ENCODE measurements around the gene STYXL2. TPM values are rescaled to one million over a fixed set of nuclear protein-coding genes. Genes with fewer than 3 reads are reported as not detected.
A peak's percentile ranks its signal among the peaks of the same experiment; 100 is the strongest.

Gene STYXL2
- total RNA-seq, 8 experiments from 2014 or later = 0.05 to 1.6 (median 0.66) TPM; not detected in 1

GRCh38 chr1:167082511-167083027 lies 11.3 kb upstream of the STYXL2 start:
- Histone ChIP-seq H3K27ac (no peak overlapping the region), H3K4me1 (replicated peaks in 1 of 2) (no peaks in the 10 kb centered on the region), H3K4me3 (no peak overlapping the region)
- WGBS, 10 experiments = 0 to 93% (median 69%) methylated on average over 1 to 10 of the region's 11 CpGs; no CpG with 5 or more reads in 2 of the 10 experiments
- ATAC-seq (replicated peaks in 6 of 8) = peak in 3 of 8 experiments; percentile 20 to 88 (median 56)
- in situ Hi-C loops (cut with MboI; ENCODE audit: low pct_unique_long_range_greater_than_20kb in 2 of 9, low sequenced_read_pairs in 9 of 9, unreplicated experiment in 9 of 9) = loop anchor here in 2 of 9 experiments (10.0 to 25.0 kb wide), 2 partner anchors 130 to 132 kb away; partner anchors contain the start of gene POU2F1 (in 1 of the 2)

DNA sequence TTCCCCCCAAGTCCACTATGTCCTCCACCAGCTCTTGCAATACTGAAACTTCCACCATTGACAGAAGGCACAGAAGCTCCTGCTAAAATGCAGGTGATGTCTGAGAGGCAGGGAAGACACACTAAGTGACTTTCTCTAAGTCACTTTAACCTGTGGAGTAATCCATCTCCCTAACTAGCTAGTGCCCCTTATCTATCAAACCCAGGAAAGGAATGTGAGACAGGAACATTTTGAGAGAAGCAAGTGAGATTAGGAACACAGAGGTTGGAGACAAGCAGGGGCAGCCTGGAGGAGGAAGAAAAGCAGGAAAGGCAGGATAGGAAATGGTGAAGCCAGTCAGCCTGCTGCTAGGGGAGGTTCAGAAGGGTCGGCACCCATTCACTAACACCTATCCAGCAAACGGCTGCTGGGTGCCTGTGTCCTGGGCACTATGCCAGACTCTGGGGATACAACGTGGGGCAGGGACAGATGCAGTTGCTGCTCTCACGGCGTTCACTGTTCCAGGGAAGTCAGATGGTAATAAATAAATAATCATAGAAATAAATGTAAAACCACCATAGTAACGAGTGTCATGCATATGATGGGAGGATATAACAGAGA lies 10.7 kb upstream of the STYXL2 start:
- Histone ChIP-seq H3K4me1 (replicated peaks in 1 of 2) (no peaks in the 10 kb centered on the region), H3K27ac (no peak overlapping the region), H3K4me3 (no peak overlapping the region)
- in situ Hi-C loops (cut with MboI; ENCODE audit: low pct_unique_long_range_greater_than_20kb in 2 of 9, low sequenced_read_pairs in 9 of 9, unreplicated experiment in 9 of 9) = loop anchor here in 2 of 9 experiments (10.0 to 25.0 kb wide), 2 partner anchors 129 to 132 kb away; partner anchors contain the start of gene POU2F1 (in 1 of the 2)
- 20 to 90% (median 74%) methylated on average over 1 to 6 of the region's 6 CpGs for WGBS, 10 experiments
- ATAC-seq (replicated peaks in 6 of 8) = no peak

DNA sequence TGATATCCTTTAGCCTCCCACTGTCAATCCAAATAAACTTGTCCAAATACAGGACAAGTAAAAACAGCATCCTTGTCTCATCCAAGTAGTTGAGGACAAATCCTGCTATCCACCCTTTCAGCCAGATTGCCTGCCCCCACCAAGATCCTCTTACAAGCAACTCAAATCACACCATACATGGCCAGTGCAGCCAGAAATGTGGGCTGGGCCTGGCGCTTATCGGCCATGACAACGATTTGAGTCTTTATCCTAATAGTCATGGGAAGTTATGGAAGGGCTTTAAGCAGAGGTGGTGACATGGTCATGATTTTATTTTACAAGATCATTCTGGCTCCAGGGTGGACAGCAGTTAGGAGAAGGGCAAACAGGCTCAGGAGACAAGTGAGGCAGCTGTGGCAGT lies 10.0 kb upstream of the STYXL2 start:
- Histone ChIP-seq H3K27ac (no peak overlapping the region), H3K4me1 (replicated peaks in 1 of 2) (no peaks in the 10 kb centered on the region), H3K4me3 (no peak overlapping the region)
- WGBS, 10 experiments = 80 to 95% (median 89%) methylated on average over 1 to 3 of the region's 3 CpGs; no CpG with 5 or more reads in 4 of the 10 experiments
- ATAC-seq (replicated peaks in 6 of 8) = no peak
- in situ Hi-C loops (cut with MboI; ENCODE audit: low pct_unique_long_range_greater_than_20kb in 2 of 9, low sequenced_read_pairs in 9 of 9, unreplicated experiment in 9 of 9) = loop anchor here in 2 of 9 experiments (10.0 to 25.0 kb wide), 2 partner anchors 128 to 131 kb away; partner anchors contain the start of gene POU2F1 (in 1 of the 2)

DNA sequence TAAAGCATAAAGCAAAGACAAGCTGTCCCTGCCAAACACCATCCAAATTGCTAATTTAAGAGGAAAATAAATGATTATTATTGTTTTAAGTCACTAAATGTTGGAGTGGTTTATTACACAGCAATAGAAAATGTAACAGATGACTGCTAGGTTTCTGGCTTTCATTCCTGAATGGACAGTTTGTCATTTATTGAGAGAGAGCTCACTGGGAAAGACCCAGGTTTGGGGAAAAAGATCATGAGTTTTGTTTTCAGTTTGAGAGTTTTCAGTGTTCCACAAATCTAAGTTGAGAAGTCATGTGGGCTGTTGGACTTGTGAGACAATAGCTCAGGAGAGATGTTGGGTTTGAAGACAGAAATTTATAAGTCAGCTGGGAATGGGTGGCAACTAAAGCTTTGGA lies 9.1 kb upstream of the STYXL2 start:
- H3K4me1 ChIP-seq (replicated peaks in 1 of 2) = no peaks in the 10 kb centered on the region
- in situ Hi-C loops (cut with MboI; ENCODE audit: low pct_unique_long_range_greater_than_20kb in 2 of 9, low sequenced_read_pairs in 9 of 9, unreplicated experiment in 9 of 9) = loop anchor here in 2 of 9 experiments (10.0 to 25.0 kb wide), 2 partner anchors 128 to 130 kb away; partner anchors contain the start of gene POU2F1 (in 1 of the 2)
- ATAC-seq (replicated peaks in 6 of 8) = no peak
- no peak overlapping the region for H3K27ac ChIP-seq
- H3K4me3 ChIP-seq = no peak overlapping the region

- H3K27ac ChIP-seq = no peak overlapping the region
- H3K4me1 ChIP-seq (replicated peaks in 1 of 2) = no peaks in the 10 kb centered on the region
- in situ Hi-C loops (cut with MboI; ENCODE audit: low pct_unique_long_range_greater_than_20kb in 2 of 9, low sequenced_read_pairs in 9 of 9, unreplicated experiment in 9 of 9) = loop anchor here in 2 of 9 experiments (10.0 to 25.0 kb wide), 2 partner anchors 126 to 129 kb away; partner anchors contain the start of gene POU2F1 (in 1 of the 2)
- no peak for ATAC-seq (replicated peaks in 6 of 8)
- 14 to 94% (median 62%) methylated on average over 1 to 5 of the region's 7 CpGs; no CpG with 5 or more reads in 3 of the 10 experiments for WGBS, 10 experiments
- no peak overlapping the region for H3K4me3 ChIP-seq
Measured at GRCh38 chr1:167086033-167086432, 7.8 kb upstream of the STYXL2 start.

DNA sequence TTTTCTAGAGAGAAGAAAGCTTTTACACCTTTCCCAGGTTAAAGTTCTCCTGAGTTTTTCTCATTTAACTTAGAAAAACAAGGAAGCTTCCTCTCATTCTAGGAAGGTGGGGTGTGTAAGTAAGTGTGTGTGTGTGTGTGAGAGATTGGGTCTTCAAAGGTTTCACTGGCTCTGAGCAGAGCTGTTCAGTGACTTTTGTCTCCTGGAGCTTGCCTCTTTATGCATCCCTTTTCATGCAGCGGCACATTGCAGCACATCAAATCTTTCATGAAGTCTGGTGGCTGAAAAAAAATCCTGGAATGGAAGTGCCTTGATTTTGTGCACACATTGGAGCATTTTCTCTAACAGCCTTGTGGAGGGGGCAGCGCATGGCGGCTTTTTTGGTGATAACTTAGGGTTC lies 7.1 kb upstream of the STYXL2 start:
- ATAC-seq (replicated peaks in 6 of 8) = no peak
- H3K27ac ChIP-seq = no peak overlapping the region
- no peak overlapping the region for H3K4me3 ChIP-seq
- in situ Hi-C loops (cut with MboI; ENCODE audit: low pct_unique_long_range_greater_than_20kb in 2 of 9, low sequenced_read_pairs in 9 of 9, unreplicated experiment in 9 of 9) = loop anchor here in 2 of 9 experiments (10.0 to 25.0 kb wide), 2 partner anchors 126 to 128 kb away; partner anchors contain the start of gene POU2F1 (in 1 of the 2)
- H3K4me1 ChIP-seq (replicated peaks in 1 of 2) = no peaks in the 10 kb centered on the region
- 40 to 100% (median 74%) methylated on average over 1 to 3 of the region's 3 CpGs; no CpG with 5 or more reads in 4 of the 10 experiments for WGBS, 10 experiments

DNA sequence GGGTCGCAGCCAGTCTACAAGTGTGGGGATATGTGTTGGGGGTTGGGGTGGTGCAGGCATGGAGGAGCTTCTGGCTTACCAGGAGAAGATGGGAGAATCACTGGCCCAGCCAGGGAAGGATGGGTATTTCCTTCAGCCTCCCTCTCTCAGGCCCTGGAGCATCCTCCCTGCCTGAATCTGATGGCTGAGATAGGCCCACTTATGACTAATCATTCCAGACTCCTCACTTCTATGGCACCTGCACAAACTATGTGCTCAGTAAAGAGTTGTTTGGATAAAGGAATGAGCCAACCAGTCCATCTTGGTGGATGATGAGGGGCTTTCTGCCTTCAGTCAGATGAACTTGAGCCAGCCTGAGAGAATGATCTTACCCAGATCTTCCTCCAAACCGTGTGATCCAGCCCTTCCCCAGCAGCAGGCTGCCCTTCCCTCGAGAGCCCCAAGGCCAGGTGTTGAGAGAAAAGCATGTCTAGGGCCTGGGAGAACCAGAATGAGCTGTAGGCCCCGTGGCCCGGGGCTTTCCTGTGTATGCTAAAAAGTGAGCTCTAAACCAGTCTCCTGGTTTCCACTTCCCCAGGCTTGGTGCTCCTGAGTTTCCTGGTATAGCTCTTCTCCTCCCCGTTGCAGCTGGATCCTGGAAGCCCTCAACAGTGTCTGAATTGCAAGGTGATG lies 5.0 kb upstream of the STYXL2 start:
- H3K4me1 ChIP-seq (replicated peaks in 1 of 2) = no peaks in the 10 kb centered on the region
- ATAC-seq (replicated peaks in 6 of 8) = peak in 1 of 8 experiments; percentile 18
- H3K4me3 ChIP-seq = no peak overlapping the region
- no peak overlapping the region for H3K27ac ChIP-seq
- WGBS, 10 experiments = 6 to 100% (median 60%) methylated on average over 1 to 5 of the region's 6 CpGs; no CpG with 5 or more reads in 3 of the 10 experiments
- in situ Hi-C loops (cut with MboI; ENCODE audit: low pct_unique_long_range_greater_than_20kb in 2 of 9, low sequenced_read_pairs in 9 of 9, unreplicated experiment in 9 of 9) = loop anchor here in 2 of 9 experiments (10.0 to 25.0 kb wide), 2 partner anchors 123 to 126 kb away; partner anchors contain the start of gene POU2F1 (in 1 of the 2)

GRCh38 chr1:167089939-167090313 lies 3.9 kb upstream of the STYXL2 start:
- ATAC-seq (replicated peaks in 6 of 8) = peak in 3 of 8 experiments; percentile 54 to 75 (median 67)
- Histone ChIP-seq H3K27ac (no peak overlapping the region), H3K4me1 (replicated peaks in 1 of 2) (no peaks in the 10 kb centered on the region), H3K4me3 (no peak overlapping the region)
- in situ Hi-C loops (cut with MboI; ENCODE audit: low pct_unique_long_range_greater_than_20kb in 2 of 9, low sequenced_read_pairs in 9 of 9, unreplicated experiment in 9 of 9) = loop anchor here in 2 of 9 experiments (10.0 to 25.0 kb wide), 2 partner anchors 122 to 125 kb away; partner anchors contain the start of gene POU2F1 (in 1 of the 2)
- 0 to 100% (median 30%) methylated on average over 1 to 2 of the region's 2 CpGs; no CpG with 5 or more reads in 2 of the 10 experiments for WGBS, 10 experiments

GRCh38 chr1:167090314-167090942 lies 3.4 kb upstream of the STYXL2 start, which contains the start of gene GPA33:
Gene GPA33 (minus strand): TSS chr1:167090377. CDS start chr1:167090287, 90 bp downstream.
- 50 to 100% (median 100%) methylated on average over 1 of the region's 1 CpG; no CpG with 5 or more reads in 1 of the 10 experiments for WGBS, 10 experiments
- ATAC-seq (replicated peaks in 6 of 8) = peak in 2 of 8 experiments; percentile 34 to 71
- Histone ChIP-seq H3K4me1 (replicated peaks in 1 of 2) (no peaks in the 10 kb centered on the region), H3K27ac (no peak within 1 kb of the TSS), H3K4me3 (no peak within 1 kb of the TSS)
- in situ Hi-C loops (cut with MboI; ENCODE audit: low pct_unique_long_range_greater_than_20kb in 2 of 9, low sequenced_read_pairs in 9 of 9, unreplicated experiment in 9 of 9) = loop anchor here in 1 of 9 experiments (25.0 kb wide), 1 partner anchor 122 kb away; the partner anchor contains the start of gene POU2F1

DNA sequence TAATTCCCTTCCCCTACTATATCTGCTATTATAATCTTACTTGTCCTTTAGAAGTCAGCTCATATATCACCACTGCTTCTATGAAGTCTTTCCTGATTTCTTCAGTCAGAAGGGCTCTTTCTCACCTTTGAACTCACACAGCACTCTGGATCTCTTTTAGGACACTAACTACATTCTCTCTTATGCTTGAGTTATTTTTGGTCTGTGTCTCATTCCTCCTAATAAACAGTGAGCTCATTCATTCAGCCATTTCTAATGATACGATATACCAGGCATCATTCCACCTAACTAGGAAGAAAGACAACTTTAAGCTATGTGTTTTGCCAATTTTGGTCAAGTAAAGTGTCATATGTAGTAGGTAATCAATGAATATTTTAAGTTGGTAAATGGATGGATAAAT lies 1.2 kb upstream of the STYXL2 start:
- WGBS, 10 experiments = 22 to 100% (median 94%) methylated on average over 1 of the region's 1 CpG; no CpG with 5 or more reads in 2 of the 10 experiments
- H3K4me3 ChIP-seq = no peak overlapping the region
- no peak overlapping the region for H3K27ac ChIP-seq
- H3K4me1 ChIP-seq (replicated peaks in 1 of 2) = no peaks in the 10 kb centered on the region
- ATAC-seq (replicated peaks in 6 of 8) = no peak
- in situ Hi-C loops (cut with MboI; ENCODE audit: low pct_unique_long_range_greater_than_20kb in 2 of 9, low sequenced_read_pairs in 9 of 9, unreplicated experiment in 9 of 9) = loop anchor here in 1 of 9 experiments (25.0 kb wide), 1 partner anchor 120 kb away; the partner anchor contains the start of gene POU2F1

- no peaks in the 10 kb centered on the region for H3K4me1 ChIP-seq (replicated peaks in 1 of 2)
- H3K27ac ChIP-seq = no peak overlapping the region
- no peak overlapping the region for H3K4me3 ChIP-seq
- in situ Hi-C loops (cut with MboI; ENCODE audit: low pct_unique_long_range_greater_than_20kb in 2 of 9, low sequenced_read_pairs in 9 of 9, unreplicated experiment in 9 of 9) = loop anchor here in 1 of 9 experiments (25.0 kb wide), 1 partner anchor 118 kb away; the partner anchor contains the start of gene POU2F1
- peak in 1 of 8 experiments; percentile 5 for ATAC-seq (replicated peaks in 6 of 8)
- 14 to 100% (median 88%) methylated on average over 1 to 8 of the region's 8 CpGs; no CpG with 5 or more reads in 3 of the 10 experiments for WGBS, 10 experiments
Measured at GRCh38 chr1:167094690-167095089, 815 bp downstream of the STYXL2 start.

DNA sequence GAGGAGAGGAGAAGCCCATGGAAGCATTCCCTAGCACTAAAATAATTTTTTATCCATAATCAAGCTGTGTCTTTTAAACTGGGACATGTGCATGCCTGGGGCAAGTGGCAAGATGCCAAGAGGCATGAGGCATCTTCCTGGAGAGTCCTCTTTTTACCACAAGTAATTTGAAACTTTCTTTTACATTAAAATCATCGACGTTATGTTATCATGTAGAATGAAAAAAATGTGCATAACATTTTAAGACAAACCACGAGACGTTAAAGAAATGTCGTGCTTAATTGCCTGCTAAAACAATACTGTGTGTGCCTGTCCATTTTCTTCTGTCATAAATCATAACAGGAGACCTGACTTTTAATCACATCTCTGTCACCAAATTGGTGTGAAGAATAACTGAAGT lies 1.5 kb downstream of the STYXL2 start:
- ATAC-seq (replicated peaks in 6 of 8) = peak in 3 of 8 experiments; percentile 43 to 89 (median 81)
- no peak overlapping the region for H3K4me3 ChIP-seq
- no peak overlapping the region for H3K27ac ChIP-seq
- 0 to 93% (median 79%) methylated on average over 3 to 5 of the region's 5 CpGs; no CpG with 5 or more reads in 1 of the 10 experiments for WGBS, 10 experiments
- in situ Hi-C loops (cut with MboI; ENCODE audit: low pct_unique_long_range_greater_than_20kb in 2 of 9, low sequenced_read_pairs in 9 of 9, unreplicated experiment in 9 of 9) = loop anchor here in 1 of 9 experiments (25.0 kb wide), 1 partner anchor 117 kb away; the partner anchor contains the start of gene POU2F1
- H3K4me1 ChIP-seq (replicated peaks in 1 of 2) = no peaks in the 10 kb centered on the region

All from motor neuron (in vitro differentiated cells).